SK-N-SH treated with all-trans-retinoic acid at 6 μM for 48 hours (cell line): ENCODE data around the gene ME3.

Experiments used
- ARNTL ChIP-seq: fragments of 450-650 bp; formaldehyde crosslinking; IDR thresholded peaks from 2 replicates; pipeline ENCODE4 v1.5.0; 2020; ENCODE audit warnings: low read depth, mild to moderate bottlenecking, moderate library complexity, borderline replicate concordance
- BACH2 ChIP-seq: fragments of 250-450 bp; sonication (Bioruptor Pico); IDR thresholded peaks from 2 replicates; pipeline ENCODE4 v1.9.0; 2021; ENCODE audit warnings: mild to moderate bottlenecking, borderline replicate concordance
- ESRRG ChIP-seq: fragments of 250-450 bp; sonication (Bioruptor Pico); IDR thresholded peaks from 2 replicates; pipeline ENCODE4 v1.6.1; 2021; ENCODE audit warnings: mild to moderate bottlenecking
- ISL1 ChIP-seq: fragments of 250-450 bp; sonication (Bioruptor Pico); IDR thresholded peaks from 2 replicates; pipeline ENCODE4 v2.1.2; 2022; ENCODE audit warnings: mild to moderate bottlenecking, moderate library complexity
- RARB ChIP-seq: fragments of 250-450 bp; sonication (Bioruptor Pico); IDR thresholded peaks from 2 replicates; pipeline ENCODE4 v1.8.0; 2021; ENCODE audit warnings: mild to moderate bottlenecking, moderate library complexity
- SNAI2 ChIP-seq: fragments of 250-450 bp; sonication (Bioruptor Pico); IDR thresholded peaks from 2 replicates; pipeline ENCODE4 v1.5.0; 2020; ENCODE audit warnings: mild to moderate bottlenecking, moderate library complexity
- TCF4 ChIP-seq: fragments of 250-450 bp; sonication (Bioruptor Pico); IDR thresholded peaks from 2 replicates; pipeline ENCODE4 v1.8.0; 2021; ENCODE audit warnings: mild to moderate bottlenecking, moderate library complexity, borderline replicate concordance
- ZFP30 ChIP-seq: fragments of 450-650 bp; formaldehyde crosslinking; IDR thresholded peaks from 2 replicates; pipeline ENCODE4 v1.5.0; 2022; ENCODE audit warnings: mild to moderate bottlenecking, moderate library complexity
- ZNF70 ChIP-seq: fragments of 450-650 bp; formaldehyde crosslinking; IDR thresholded peaks from 2 replicates; pipeline ENCODE4 v1.5.0; 2020; ENCODE audit warnings: mild to moderate bottlenecking, moderate library complexity
- ZNF8 ChIP-seq: fragments of 450-650 bp; formaldehyde crosslinking; IDR thresholded peaks from 2 replicates; pipeline ENCODE4 v1.5.0; 2020; ENCODE audit warnings: mild to moderate bottlenecking, moderate library complexity
- TF ChIP-seq, protein P1 (sequence below): fragments of 250-450 bp; sonication (Bioruptor Pico); IDR thresholded peaks from 2 replicates; pipeline ENCODE4 v1.5.0; 2020; ENCODE audit warnings: mild to moderate bottlenecking, moderate library complexity
- TF ChIP-seq, protein P2 (sequence below): fragments of 250-450 bp; sonication (Bioruptor Pico); IDR thresholded peaks from 2 replicates; pipeline ENCODE4 v1.8.0; 2020; ENCODE audit warnings: mild to moderate bottlenecking, moderate library complexity, borderline replicate concordance
- TF ChIP-seq, protein P3 (sequence below): fragments of 250-450 bp; sonication (Bioruptor Pico); IDR thresholded peaks from 2 replicates; pipeline ENCODE4 v1.8.0; 2021; ENCODE audit warnings: low read depth, mild to moderate bottlenecking, moderate library complexity, borderline replicate concordance

DNA sequence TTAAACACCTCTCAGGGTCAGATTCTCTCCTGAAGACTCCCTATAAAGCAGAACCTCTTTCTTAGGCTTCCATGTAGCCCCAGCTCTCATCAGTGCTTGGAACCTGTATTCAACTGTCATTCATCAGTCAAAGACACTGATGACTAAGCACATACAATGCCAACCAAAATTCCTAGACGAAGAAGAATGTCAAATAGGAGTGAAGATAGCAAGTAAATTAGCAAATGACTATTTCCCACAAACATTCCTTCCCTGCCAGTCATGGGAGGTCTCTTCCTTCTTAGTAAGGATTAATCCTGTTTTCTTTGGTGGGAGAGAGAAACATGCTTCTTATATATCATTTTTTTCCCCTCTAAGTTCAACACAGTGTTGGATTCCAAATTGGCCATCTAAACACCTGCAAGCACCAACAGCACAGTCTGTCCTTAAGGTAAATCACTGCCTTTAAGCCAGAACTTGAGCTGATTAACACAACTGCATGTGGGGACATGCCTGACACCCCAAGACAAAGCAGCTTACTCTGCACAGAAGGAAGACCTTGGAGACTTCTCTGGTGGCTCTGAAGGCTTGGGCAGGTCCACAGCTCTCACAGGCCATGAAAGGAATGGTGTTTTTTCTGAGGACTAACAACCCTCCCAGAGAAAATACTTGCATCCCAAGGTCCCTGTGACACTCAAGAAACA, 47.5 kb upstream of the ME3 start:
- TF ChIP-seq, protein P1, sequence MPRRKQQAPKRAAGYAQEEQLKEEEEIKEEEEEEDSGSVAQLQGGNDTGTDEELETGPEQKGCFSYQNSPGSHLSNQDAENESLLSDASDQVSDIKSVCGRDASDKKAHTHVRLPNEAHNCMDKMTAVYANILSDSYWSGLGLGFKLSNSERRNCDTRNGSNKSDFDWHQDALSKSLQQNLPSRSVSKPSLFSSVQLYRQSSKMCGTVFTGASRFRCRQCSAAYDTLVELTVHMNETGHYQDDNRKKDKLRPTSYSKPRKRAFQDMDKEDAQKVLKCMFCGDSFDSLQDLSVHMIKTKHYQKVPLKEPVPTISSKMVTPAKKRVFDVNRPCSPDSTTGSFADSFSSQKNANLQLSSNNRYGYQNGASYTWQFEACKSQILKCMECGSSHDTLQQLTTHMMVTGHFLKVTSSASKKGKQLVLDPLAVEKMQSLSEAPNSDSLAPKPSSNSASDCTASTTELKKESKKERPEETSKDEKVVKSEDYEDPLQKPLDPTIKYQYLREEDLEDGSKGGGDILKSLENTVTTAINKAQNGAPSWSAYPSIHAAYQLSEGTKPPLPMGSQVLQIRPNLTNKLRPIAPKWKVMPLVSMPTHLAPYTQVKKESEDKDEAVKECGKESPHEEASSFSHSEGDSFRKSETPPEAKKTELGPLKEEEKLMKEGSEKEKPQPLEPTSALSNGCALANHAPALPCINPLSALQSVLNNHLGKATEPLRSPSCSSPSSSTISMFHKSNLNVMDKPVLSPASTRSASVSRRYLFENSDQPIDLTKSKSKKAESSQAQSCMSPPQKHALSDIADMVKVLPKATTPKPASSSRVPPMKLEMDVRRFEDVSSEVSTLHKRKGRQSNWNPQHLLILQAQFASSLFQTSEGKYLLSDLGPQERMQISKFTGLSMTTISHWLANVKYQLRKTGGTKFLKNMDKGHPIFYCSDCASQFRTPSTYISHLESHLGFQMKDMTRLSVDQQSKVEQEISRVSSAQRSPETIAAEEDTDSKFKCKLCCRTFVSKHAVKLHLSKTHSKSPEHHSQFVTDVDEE (CRISPR knock-in tag), result no peak
- TF ChIP-seq, protein P2, sequence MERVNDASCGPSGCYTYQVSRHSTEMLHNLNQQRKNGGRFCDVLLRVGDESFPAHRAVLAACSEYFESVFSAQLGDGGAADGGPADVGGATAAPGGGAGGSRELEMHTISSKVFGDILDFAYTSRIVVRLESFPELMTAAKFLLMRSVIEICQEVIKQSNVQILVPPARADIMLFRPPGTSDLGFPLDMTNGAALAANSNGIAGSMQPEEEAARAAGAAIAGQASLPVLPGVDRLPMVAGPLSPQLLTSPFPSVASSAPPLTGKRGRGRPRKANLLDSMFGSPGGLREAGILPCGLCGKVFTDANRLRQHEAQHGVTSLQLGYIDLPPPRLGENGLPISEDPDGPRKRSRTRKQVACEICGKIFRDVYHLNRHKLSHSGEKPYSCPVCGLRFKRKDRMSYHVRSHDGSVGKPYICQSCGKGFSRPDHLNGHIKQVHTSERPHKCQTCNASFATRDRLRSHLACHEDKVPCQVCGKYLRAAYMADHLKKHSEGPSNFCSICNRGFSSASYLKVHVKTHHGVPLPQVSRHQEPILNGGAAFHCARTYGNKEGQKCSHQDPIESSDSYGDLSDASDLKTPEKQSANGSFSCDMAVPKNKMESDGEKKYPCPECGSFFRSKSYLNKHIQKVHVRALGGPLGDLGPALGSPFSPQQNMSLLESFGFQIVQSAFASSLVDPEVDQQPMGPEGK (CRISPR knock-in tag), result peak; percentile 63; the same call in 1 of the 2 replicates
- no peak for TF ChIP-seq ESRRG (CRISPR knock-in tag)
- peak; percentile 88 for TF ChIP-seq ISL1 (CRISPR knock-in tag)
- no peak for TF ChIP-seq ZFP30 (CRISPR knock-in tag)
- TF ChIP-seq RARB (CRISPR knock-in tag), result no peak
- TF ChIP-seq ZNF8 (CRISPR knock-in tag), result no peak
- no peak for TF ChIP-seq BACH2 (CRISPR knock-in tag)
- TF ChIP-seq SNAI2 (CRISPR knock-in tag), result no peak
- TF ChIP-seq ARNTL (CRISPR knock-in tag), result no peak
- no peak for TF ChIP-seq TCF4
- TF ChIP-seq ZNF70, result no peak
- TF ChIP-seq, protein P3, sequence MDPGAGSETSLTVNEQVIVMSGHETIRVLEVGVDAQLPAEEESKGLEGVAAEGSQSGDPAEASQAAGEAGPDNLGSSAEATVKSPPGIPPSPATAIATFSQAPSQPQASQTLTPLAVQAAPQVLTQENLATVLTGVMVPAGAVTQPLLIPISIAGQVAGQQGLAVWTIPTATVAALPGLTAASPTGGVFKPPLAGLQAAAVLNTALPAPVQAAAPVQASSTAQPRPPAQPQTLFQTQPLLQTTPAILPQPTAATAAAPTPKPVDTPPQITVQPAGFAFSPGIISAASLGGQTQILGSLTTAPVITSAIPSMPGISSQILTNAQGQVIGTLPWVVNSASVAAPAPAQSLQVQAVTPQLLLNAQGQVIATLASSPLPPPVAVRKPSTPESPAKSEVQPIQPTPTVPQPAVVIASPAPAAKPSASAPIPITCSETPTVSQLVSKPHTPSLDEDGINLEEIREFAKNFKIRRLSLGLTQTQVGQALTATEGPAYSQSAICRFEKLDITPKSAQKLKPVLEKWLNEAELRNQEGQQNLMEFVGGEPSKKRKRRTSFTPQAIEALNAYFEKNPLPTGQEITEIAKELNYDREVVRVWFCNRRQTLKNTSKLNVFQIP (CRISPR knock-in tag), result no peak
